Measurements from ENCODE around the gene TMC8.
A peak's percentile ranks its signal among the peaks of the same experiment; 100 is the strongest.

GRCh38 chr17:78180508-78180907, 49.9 kb downstream of the TMC8 start:
- TF ChIP-seq CTCF (IDR thresholded peaks at IDR 0.05) (no peak), POLR2AphosphoS5 (IDR thresholded peaks at IDR 0.05) (peak; percentile 86)
